ENCODE data around the gene VPS39. TPM values are rescaled to one million over a fixed set of nuclear protein-coding genes. Genes with fewer than 3 reads are reported as not detected.

The VPS39 gene
- total and polyA plus RNA-seq, 2 of the 8 experiments (the other 6 are each of a cell fraction or from before 2014, with no cell fraction given), result 34.4 to 36.6 TPM

DNA sequence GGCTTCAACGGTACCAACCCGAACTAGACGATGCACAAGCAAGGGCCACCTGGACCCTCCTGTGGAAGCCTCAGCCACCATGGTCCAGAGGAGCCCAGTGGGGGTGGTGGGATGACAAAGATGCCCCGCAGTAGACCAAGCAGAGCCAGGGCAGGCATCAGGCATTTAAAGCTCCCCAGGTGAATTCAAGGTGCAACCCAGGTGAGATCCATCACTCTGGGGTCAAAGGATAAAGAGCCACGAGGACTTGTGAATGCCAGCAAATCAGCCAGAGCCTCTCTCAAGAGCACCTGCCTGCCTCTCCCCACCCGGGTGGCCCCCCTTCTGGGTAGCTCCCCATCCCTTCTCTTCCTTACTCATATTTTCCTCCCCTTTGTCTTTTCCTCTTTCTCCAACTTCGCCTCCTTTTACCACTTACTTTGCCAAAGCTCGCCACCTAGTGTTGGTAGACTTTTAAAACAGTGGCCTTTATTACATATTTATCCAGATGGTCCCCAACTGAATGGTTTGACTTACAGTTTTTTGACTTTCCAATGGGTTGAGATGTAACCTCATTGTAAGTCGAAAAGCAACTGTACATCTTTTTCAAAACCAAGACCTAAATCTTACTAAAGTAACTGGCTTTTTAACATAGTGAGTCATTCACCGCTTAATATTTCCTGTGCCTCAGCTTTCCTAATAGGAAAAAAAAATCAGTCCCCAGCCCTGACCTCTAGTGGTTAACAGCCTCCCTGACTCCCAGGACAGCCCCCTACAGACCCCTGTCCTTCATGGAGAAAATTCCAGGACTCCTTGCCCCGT is 70.4 kb downstream of the VPS39 start (continued):
- TF ChIP-seq, protein P1, sequence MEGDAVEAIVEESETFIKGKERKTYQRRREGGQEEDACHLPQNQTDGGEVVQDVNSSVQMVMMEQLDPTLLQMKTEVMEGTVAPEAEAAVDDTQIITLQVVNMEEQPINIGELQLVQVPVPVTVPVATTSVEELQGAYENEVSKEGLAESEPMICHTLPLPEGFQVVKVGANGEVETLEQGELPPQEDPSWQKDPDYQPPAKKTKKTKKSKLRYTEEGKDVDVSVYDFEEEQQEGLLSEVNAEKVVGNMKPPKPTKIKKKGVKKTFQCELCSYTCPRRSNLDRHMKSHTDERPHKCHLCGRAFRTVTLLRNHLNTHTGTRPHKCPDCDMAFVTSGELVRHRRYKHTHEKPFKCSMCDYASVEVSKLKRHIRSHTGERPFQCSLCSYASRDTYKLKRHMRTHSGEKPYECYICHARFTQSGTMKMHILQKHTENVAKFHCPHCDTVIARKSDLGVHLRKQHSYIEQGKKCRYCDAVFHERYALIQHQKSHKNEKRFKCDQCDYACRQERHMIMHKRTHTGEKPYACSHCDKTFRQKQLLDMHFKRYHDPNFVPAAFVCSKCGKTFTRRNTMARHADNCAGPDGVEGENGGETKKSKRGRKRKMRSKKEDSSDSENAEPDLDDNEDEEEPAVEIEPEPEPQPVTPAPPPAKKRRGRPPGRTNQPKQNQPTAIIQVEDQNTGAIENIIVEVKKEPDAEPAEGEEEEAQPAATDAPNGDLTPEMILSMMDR (IDR thresholded peaks at IDR 0.05; ENCODE audit: control extremely low read depth in 1 of 3, insufficient read depth in 1 of 3, low read depth in 1 of 3, low read length in 3 of 3), result peak; percentile 46 to 64 (median 48)
- TF ChIP-seq SP4 (IDR thresholded peaks at IDR 0.05; ENCODE audit: low read length), result no peak
- TF ChIP-seq RAD21 (IDR thresholded peaks at IDR 0.05 in 1 of 2, conservative IDR thresholded peaks at IDR 0.05 in 1 of 2; ENCODE audit: low read depth in 2 of 2, low read length in 2 of 2), result peak; percentile 67 to 72
- TF ChIP-seq GTF2F1 (IDR thresholded peaks at IDR 0.05; ENCODE audit: borderline replicate concordance, low read depth, low read length), result no peak
- no peak for TF ChIP-seq YY1 (IDR thresholded peaks at IDR 0.05; ENCODE audit: low read depth, low read length)
- no peak for TF ChIP-seq BCL11A (IDR thresholded peaks at IDR 0.05; ENCODE audit: low read depth in 2 of 2, low read length in 2 of 2)
- no peak for TF ChIP-seq KDM1A (IDR thresholded peaks at IDR 0.05; ENCODE audit: borderline replicate concordance, low read length)
- no peak for TF ChIP-seq EP300 (IDR thresholded peaks at IDR 0.05; ENCODE audit: borderline replicate concordance in 1 of 2, low read depth in 2 of 2, low read length in 2 of 2)
- TF ChIP-seq BRCA1 (IDR thresholded peaks at IDR 0.05; ENCODE audit: low read depth, low read length), result no peak
- no peak for TF ChIP-seq SAP30 (IDR thresholded peaks at IDR 0.05; ENCODE audit: insufficient read depth, insufficient replicate concordance, low read length)
- no peak for TF ChIP-seq JUN (IDR thresholded peaks at IDR 0.05; ENCODE audit: low read depth, low read length)
